ENCODE data around the gene PPP3CB. TPM values are rescaled to one million over a fixed set of nuclear protein-coding genes. Genes with fewer than 3 reads are reported as not detected.

PPP3CB gene
- total and polyA plus RNA-seq, 2 experiments from 2014 or later: 11.8 to 41.4 TPM

DNA sequence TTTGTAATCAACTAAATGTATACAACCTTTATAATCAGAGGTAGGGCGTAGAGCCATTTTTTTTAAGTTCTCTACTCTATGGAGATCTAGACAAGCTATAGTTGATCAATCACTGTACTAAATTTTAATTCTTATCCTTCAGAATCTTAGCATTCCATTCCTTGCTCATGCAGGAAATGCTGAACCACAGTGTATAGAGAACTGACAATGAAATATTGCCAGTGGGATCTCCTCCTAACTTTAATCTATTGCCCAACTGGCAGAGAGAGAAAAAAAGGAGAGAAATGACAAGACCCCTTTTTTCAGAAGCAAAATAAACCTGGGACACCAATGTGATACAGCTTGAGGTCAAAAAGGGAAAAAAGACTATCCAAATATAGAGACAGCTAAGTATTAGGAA is 26.4 kb upstream of the PPP3CB start:
- Histone ChIP-seq H2AFZ (no peak overlapping the region), H3K4me2 (no peak overlapping the region), H3K79me2 (no peaks in the 10 kb centered on the region), H3K9me2 (replicated peaks; ENCODE audit: insufficient read depth) (no peaks in the 10 kb centered on the region), H3K27me3 (no peaks in the 10 kb centered on the region), H3K9me3 (ENCODE audit: low read depth) (no peaks in the 10 kb centered on the region), H3K4me3 (no peak overlapping the region), H3K4me1 (ENCODE audit: insufficient read depth) (no peaks in the 10 kb centered on the region), H4K20me1 (ENCODE audit: insufficient read depth, poor library complexity, severe bottlenecking) (no peaks in the 10 kb centered on the region), H3K36me3 (replicated peaks; ENCODE audit: insufficient read depth, low read depth) (no peaks in the 10 kb centered on the region), H3K27ac (no peak overlapping the region)
- DNase-seq (ENCODE audit: low spot score): no peak
- 90% methylated on average over 1 of the region's 1 CpG for WGBS (ENCODE audit: low lambda C conversion rate, missing lambda C conversion rate)
- TF ChIP-seq, protein P1, sequence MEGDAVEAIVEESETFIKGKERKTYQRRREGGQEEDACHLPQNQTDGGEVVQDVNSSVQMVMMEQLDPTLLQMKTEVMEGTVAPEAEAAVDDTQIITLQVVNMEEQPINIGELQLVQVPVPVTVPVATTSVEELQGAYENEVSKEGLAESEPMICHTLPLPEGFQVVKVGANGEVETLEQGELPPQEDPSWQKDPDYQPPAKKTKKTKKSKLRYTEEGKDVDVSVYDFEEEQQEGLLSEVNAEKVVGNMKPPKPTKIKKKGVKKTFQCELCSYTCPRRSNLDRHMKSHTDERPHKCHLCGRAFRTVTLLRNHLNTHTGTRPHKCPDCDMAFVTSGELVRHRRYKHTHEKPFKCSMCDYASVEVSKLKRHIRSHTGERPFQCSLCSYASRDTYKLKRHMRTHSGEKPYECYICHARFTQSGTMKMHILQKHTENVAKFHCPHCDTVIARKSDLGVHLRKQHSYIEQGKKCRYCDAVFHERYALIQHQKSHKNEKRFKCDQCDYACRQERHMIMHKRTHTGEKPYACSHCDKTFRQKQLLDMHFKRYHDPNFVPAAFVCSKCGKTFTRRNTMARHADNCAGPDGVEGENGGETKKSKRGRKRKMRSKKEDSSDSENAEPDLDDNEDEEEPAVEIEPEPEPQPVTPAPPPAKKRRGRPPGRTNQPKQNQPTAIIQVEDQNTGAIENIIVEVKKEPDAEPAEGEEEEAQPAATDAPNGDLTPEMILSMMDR (IDR thresholded peaks at IDR 0.05; ENCODE audit: poor library complexity): no peak

DNA sequence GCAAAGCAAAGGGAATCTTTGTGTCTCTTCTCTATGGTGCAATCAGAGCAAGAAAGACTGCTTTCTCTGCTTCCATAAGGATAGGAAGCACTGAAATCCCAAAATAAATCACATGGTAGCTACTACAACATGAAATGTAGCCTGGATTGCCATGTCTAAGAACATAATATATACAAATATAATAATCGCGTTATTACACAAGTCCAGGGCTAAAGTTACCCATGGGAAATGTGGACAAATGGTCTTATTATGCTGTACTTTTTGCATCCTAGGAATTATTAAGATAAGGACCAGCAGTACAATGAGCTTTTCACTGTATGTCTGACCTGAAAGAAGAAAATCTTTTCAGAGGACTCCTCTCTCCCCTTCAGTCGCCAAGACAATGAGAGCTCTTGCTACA is 23.5 kb upstream of the PPP3CB start:
- H3K79me2 ChIP-seq: no peaks in the 10 kb centered on the region
- TF ChIP-seq, protein P1 (IDR thresholded peaks at IDR 0.05; ENCODE audit: poor library complexity): no peak
- no peak for TF ChIP-seq EZH2phosphoT487 (IDR thresholded peaks at IDR 0.05; ENCODE audit: low read depth, severe bottlenecking, unreplicated experiment)
- no peak for TF ChIP-seq EZH2 (IDR thresholded peaks at IDR 0.05; ENCODE audit: borderline replicate concordance)
- DNase-seq (ENCODE audit: low spot score): no peak
- no peaks in the 10 kb centered on the region for H3K36me3 ChIP-seq (replicated peaks; ENCODE audit: insufficient read depth, low read depth)
- H3K4me2 ChIP-seq: no peak overlapping the region
- no peak overlapping the region for H3K27ac ChIP-seq
- H3K9me2 ChIP-seq (replicated peaks; ENCODE audit: insufficient read depth): no peaks in the 10 kb centered on the region
- 98% methylated on average over 3 of the region's 3 CpGs for WGBS (ENCODE audit: low lambda C conversion rate, missing lambda C conversion rate)
- no peaks in the 10 kb centered on the region for H3K27me3 ChIP-seq
- H3K9me3 ChIP-seq (ENCODE audit: low read depth): no peaks in the 10 kb centered on the region
- H2AFZ ChIP-seq: no peak overlapping the region
- H3K4me1 ChIP-seq (ENCODE audit: insufficient read depth): no peaks in the 10 kb centered on the region
- no peaks in the 10 kb centered on the region for H4K20me1 ChIP-seq (ENCODE audit: insufficient read depth, poor library complexity, severe bottlenecking)
- no peak overlapping the region for H3K4me3 ChIP-seq

DNA sequence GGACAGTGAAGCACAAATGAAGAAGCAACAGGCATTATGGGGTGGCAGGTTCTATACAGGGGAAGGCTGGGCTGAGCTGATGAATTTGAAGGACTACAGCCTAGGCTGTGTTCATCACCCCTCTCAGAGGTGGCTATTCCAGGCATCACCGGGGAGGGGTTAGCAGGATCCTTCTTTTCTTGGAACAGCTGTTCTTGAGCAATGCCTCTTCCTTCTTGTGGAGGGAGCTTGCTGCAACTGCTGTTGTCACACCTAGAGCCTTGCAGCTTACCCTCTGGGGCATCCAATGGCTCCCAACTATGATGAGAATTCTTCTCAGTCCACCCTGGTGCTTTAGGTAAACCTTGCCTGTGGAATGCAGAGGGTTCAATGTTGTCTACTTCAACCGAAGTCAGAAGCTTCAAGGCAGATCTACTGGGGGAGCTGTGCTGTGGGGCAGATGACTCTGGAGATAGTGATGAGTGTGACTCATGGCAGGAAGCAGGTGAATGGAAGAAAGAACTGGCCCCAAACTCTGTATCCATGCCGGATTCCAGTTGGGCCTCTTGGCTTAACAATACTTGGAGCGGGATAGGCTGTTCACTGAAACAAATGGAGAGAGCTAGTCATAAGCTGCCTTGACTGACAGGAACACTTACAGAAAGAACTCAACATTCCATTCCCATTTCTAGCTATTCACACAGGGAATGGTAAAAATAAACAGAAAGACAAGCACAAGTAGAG is 21.5 kb upstream of the PPP3CB start:
- WGBS (ENCODE audit: low lambda C conversion rate, missing lambda C conversion rate): 86% methylated on average over 4 of the region's 4 CpGs
- no peak for DNase-seq (ENCODE audit: low spot score)
- no peaks in the 10 kb centered on the region for H3K4me1 ChIP-seq (ENCODE audit: insufficient read depth)
- no peaks in the 10 kb centered on the region for H3K79me2 ChIP-seq
- no peaks in the 10 kb centered on the region for H4K20me1 ChIP-seq (ENCODE audit: insufficient read depth, poor library complexity, severe bottlenecking)
- H3K9me3 ChIP-seq (ENCODE audit: low read depth): no peaks in the 10 kb centered on the region
- H2AFZ ChIP-seq: no peak overlapping the region
- no peak overlapping the region for H3K4me3 ChIP-seq
- H3K4me2 ChIP-seq: no peak overlapping the region
- H3K27me3 ChIP-seq: no peaks in the 10 kb centered on the region
- H3K9me2 ChIP-seq (replicated peaks; ENCODE audit: insufficient read depth): no peaks in the 10 kb centered on the region
- H3K27ac ChIP-seq: no peak overlapping the region
- no peaks in the 10 kb centered on the region for H3K36me3 ChIP-seq (replicated peaks; ENCODE audit: insufficient read depth, low read depth)
- TF ChIP-seq EZH2 (IDR thresholded peaks at IDR 0.05; ENCODE audit: borderline replicate concordance): no peak
- TF ChIP-seq, protein P1 (IDR thresholded peaks at IDR 0.05; ENCODE audit: poor library complexity): no peak
- TF ChIP-seq EZH2phosphoT487 (IDR thresholded peaks at IDR 0.05; ENCODE audit: low read depth, severe bottlenecking, unreplicated experiment): no peak
